D341Med (cell line): ENCODE data around the gene ROR1.

ENCODE experiments used
- DNase-seq: peaks from one replicate; pipeline ENCODE4 v3.0.0; 2012; ENCODE audit warnings: low spot score

Gene ROR1

GRCh38 chr1:63859480-63860275, 85.9 kb downstream of the ROR1 start:
- DNase-seq: no peak

GRCh38 chr1:63861052-63861691, 87.4 kb downstream of the ROR1 start:
- DNase-seq: no peak

GRCh38 chr1:63863145-63863544, 89.3 kb downstream of the ROR1 start:
- DNase-seq: no peak

GRCh38 chr1:63864224-63864641, 90.4 kb downstream of the ROR1 start:
- no peak for DNase-seq

- DNase-seq: no peak
Observed at GRCh38 chr1:63865561-63865960, 91.7 kb downstream of the ROR1 start.

GRCh38 chr1:63866084-63866483, 92.3 kb downstream of the ROR1 start:
- no peak for DNase-seq

GRCh38 chr1:63867429-63868176, 93.8 kb downstream of the ROR1 start:
- no peak for DNase-seq

GRCh38 chr1:63868268-63868781, 94.5 kb downstream of the ROR1 start:
- DNase-seq: peak; percentile 69

GRCh38 chr1:63870152-63870551, 96.3 kb downstream of the ROR1 start:
- DNase-seq: no peak

- DNase-seq: no peak
Observed at GRCh38 chr1:63871463-63871862, 97.6 kb downstream of the ROR1 start.

- DNase-seq: no peak
Observed at GRCh38 chr1:63873751-63874150, 99.9 kb downstream of the ROR1 start.

- no peak for DNase-seq
Observed at GRCh38 chr1:63874278-63874880, 100.6 kb downstream of the ROR1 start.

- no peak for DNase-seq
Observed at GRCh38 chr1:63875636-63876035, 101.8 kb downstream of the ROR1 start.

GRCh38 chr1:63877021-63877767, 103.4 kb downstream of the ROR1 start:
- no peak for DNase-seq

- DNase-seq: no peak
Observed at GRCh38 chr1:63877816-63878215, 104.0 kb downstream of the ROR1 start.

- DNase-seq: no peak
Observed at GRCh38 chr1:63878932-63879331, 105.1 kb downstream of the ROR1 start.

GRCh38 chr1:63880958-63881576, 107.2 kb downstream of the ROR1 start:
- no peak for DNase-seq

- DNase-seq: no peak
Observed at GRCh38 chr1:63882048-63882704, 108.4 kb downstream of the ROR1 start.

GRCh38 chr1:63883494-63884235, 109.8 kb downstream of the ROR1 start:
- no peak for DNase-seq

GRCh38 chr1:63884486-63884885, 110.7 kb downstream of the ROR1 start:
- no peak for DNase-seq
